Measurements from ENCODE around the gene SLC2A9. TPM values are rescaled to one million over a fixed set of nuclear protein-coding genes. Genes with fewer than 3 reads are reported as not detected.

The SLC2A9 gene
- total and polyA plus RNA-seq, 7 experiments from 2014 or later: 0.36 to 9.6 (median 3.3) TPM

DNA sequence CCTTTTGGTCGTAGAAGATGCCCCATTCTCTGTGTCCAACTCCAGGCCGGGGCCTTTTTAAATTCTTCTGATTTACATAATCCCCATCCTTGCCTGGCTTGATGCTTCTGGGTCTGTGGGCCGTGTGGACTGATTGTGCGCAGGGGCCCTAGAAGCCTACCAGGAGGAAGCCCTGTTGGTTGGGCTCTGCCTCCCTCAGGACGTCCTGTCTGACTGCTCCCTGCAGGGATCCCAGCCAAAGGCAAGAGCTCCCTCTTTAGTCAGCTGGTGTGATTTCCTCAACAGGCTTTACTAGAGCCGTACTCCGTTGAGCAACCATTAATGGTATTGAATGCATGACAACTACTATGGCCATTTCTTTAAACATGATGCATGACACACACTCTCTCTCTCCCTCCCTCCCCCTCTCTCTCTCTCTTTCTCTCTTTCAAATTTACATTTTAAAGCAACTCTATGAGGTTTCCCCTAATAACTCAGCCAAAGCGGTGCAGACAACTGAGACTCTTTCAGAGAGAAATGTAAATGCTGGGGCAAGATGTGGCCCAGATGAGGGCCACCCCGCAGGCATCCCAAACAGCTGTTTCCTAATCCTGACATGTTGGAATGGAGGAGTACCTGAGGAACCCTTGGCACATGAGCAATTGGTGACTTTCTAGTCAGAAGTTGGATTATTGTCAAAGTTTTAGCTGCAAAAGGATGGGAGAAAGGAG, 122.5 kb downstream of the SLC2A9 start:
- CTCF ChIA-PET: no interaction called here
- no peaks in the 10 kb centered on the region for H3K4me1 Mint-ChIP-seq
- no peak for ATAC-seq

DNA sequence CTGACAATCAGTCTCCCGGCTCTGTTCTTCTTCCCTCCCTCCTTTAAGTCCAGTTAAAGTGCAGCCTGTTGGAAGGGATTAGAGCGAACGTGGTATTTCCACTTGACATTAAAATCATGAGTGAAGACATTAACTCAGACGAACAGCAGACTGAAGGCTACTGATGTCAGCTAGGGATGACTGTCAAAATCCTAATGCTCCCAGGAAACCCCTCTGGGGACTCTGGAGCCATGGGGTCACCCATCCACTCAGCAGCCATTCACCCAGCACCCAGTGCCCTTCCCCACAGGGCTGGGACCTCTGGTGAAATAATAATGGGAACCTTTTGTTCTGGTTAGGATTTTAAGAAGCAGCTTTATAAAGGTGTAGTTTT, 126.0 kb downstream of the SLC2A9 start:
- H3K27me3 ChIP-seq (ENCODE audit: control insufficient read depth in 2 of 2, insufficient read depth in 2 of 2, low read length in 2 of 2): no peaks in the 10 kb centered on the region
- H3K27me3 Mint-ChIP-seq: peaks cover 0 to 22% (median 0%) of the 10 kb centered on the region in 5 donors
- H3K27ac ChIP-seq (ENCODE audit: low read depth, low read length): no peak overlapping the region
- no peak overlapping the region for H3K4me3 ChIP-seq (ENCODE audit: low read length)
- H3K9me3 Mint-ChIP-seq: no peaks in the 10 kb centered on the region
- H3K4me3 Mint-ChIP-seq: no peak overlapping the region
- ChIA-PET CTCF (no interaction called here), POLR2A (no interaction called here)
- intact Hi-C loops (cut with micrococcal nuclease): loop anchor here in 1 of 2 donors (5.0 to 10.0 kb wide), 2 partner anchors 119 to 133 kb away; no protein-coding TSS in a partner anchor
- no peaks in the 10 kb centered on the region for H3K4me1 Mint-ChIP-seq
- no peak for DNase-seq
- no peaks in the 10 kb centered on the region for H3K36me3 Mint-ChIP-seq
- ATAC-seq: no peak
- H3K36me3 ChIP-seq (ENCODE audit: control insufficient read depth in 2 of 3, insufficient read depth in 3 of 3, low read length in 3 of 3): no peaks in the 10 kb centered on the region
- no peaks in the 10 kb centered on the region for H3K9me3 ChIP-seq (ENCODE audit: control insufficient read depth in 2 of 3, low read length in 3 of 3)
- H3K27ac Mint-ChIP-seq: no peak overlapping the region
- H3K4me1 ChIP-seq (ENCODE audit: control insufficient read depth in 2 of 2, insufficient read depth in 2 of 2, low read length in 2 of 2): no peaks in the 10 kb centered on the region

More for the DNA sequence above, 122.5 kb downstream of the SLC2A9 start:
- Histone ChIP-seq H3K36me3 (ENCODE audit: control insufficient read depth in 2 of 3, insufficient read depth in 3 of 3, low read length in 3 of 3) (no peaks in the 10 kb centered on the region), H3K4me1 (ENCODE audit: control insufficient read depth in 2 of 2, insufficient read depth in 2 of 2, low read length in 2 of 2) (no peaks in the 10 kb centered on the region), H3K4me3 (ENCODE audit: low read length) (no peak overlapping the region), H3K27ac (ENCODE audit: low read depth, low read length) (no peak overlapping the region), H3K27me3 (ENCODE audit: control insufficient read depth in 2 of 2, insufficient read depth in 2 of 2, low read length in 2 of 2) (no peaks in the 10 kb centered on the region), H3K9me3 (ENCODE audit: control insufficient read depth in 2 of 3, low read length in 3 of 3) (no peaks in the 10 kb centered on the region)
- Mint-ChIP-seq H3K9me3 (no peaks in the 10 kb centered on the region), H3K27me3 (peaks cover 0 to 22% (median 6%) of the 10 kb centered on the region in 5 donors), H3K36me3 (peaks cover 0 to 3% (median 0%) of the 10 kb centered on the region in 5 donors), H3K4me3 (no peak overlapping the region), H3K27ac (no peak overlapping the region)
- no peak for DNase-seq
- POLR2A ChIA-PET: no interaction called here
- intact Hi-C loops (cut with micrococcal nuclease): loop anchor here in 1 of 2 donors (5.0 to 10.0 kb wide), 2 partner anchors 116 to 136 kb away; no protein-coding TSS in a partner anchor

DNA sequence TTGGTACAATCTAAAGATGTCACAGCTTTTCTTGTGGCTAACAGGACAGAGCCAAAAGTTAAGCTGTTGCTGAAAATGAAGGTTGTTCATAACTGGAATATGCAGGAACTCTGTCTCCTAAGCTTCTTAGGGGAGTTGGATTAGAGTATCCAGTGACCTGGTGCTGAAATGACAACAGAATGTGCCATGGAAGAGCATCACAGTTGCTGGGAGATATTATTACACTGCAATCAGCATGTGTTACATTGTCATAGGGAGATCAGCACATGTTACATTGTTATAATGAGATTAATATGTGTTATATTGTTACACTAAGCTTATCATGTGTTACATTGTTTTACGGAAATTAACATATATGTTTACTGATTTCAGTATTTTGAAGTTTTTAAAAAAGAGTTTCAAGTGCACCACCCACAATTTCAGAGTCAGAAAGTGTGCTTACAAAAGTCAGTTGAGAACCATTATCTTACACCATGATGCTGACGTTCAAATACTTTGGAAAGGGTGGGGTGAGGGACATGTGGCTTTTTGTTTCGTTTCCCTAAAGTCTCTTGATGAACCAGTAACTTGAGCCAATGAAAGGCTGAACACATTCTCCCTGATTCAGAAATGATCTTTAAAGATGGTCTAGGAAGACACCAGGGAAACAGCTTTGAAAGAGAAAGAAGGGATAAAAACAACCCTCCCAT, 126.5 kb downstream of the SLC2A9 start:
- no peak for DNase-seq
- Histone ChIP-seq H3K4me1 (ENCODE audit: control insufficient read depth in 2 of 2, insufficient read depth in 2 of 2, low read length in 2 of 2) (no peaks in the 10 kb centered on the region), H3K9me3 (ENCODE audit: control insufficient read depth in 2 of 3, low read length in 3 of 3) (no peaks in the 10 kb centered on the region), H3K4me3 (ENCODE audit: low read length) (no peak overlapping the region), H3K27ac (ENCODE audit: low read depth, low read length) (no peak overlapping the region), H3K36me3 (ENCODE audit: control insufficient read depth in 2 of 3, insufficient read depth in 3 of 3, low read length in 3 of 3) (no peaks in the 10 kb centered on the region), H3K27me3 (ENCODE audit: control insufficient read depth in 2 of 2, insufficient read depth in 2 of 2, low read length in 2 of 2) (no peaks in the 10 kb centered on the region)
- Mint-ChIP-seq H3K36me3 (no peaks in the 10 kb centered on the region), H3K4me1 (no peaks in the 10 kb centered on the region), H3K27me3 (peaks cover 0 to 18% (median 0%) of the 10 kb centered on the region in 5 donors), H3K4me3 (no peak overlapping the region), H3K27ac (no peak overlapping the region), H3K9me3 (no peaks in the 10 kb centered on the region)
- ChIA-PET CTCF (no interaction called here), POLR2A (no interaction called here)
- ATAC-seq: peak; percentile 29
- intact Hi-C loops (cut with micrococcal nuclease): loop anchor here in 1 of 2 donors (5.0 to 10.0 kb wide), 2 partner anchors 120 to 132 kb away; no protein-coding TSS in a partner anchor

DNA sequence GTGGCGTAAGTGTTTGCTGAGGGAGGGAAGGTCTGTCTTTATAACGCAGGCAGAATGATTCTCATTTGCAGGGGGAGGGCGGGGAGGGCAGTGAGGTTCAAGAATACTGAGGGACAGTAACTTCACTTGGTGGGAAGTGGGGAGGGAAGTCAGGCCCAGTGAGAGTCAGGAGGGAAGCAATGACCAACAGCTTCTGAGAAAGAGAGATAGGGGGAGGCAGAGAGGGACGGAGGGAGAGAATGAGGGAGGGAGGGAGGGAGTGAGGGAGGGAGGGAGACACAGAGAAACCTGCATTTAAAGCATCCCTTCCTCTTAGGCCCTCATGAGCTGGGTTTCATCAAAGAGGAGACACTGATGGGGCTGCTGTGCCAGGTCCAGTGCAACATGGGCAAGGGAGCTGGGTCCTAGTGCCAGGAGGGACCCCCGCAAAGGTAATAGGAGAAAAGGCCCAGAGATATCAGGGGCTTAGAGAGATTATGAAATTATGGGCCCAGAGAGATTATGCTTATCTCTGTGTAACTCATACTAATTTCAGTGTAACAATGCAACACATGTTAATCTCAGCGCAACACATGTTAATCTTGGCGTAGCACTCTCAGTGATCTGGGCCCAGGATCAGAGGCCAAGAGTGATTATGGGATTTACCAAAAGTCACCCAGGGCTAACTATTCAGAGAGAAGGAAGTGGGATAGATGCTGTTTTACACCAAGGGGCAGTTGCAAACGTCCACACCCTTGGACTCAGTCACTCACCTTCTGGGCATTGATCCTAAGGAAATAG, 127.8 kb downstream of the SLC2A9 start:
- Mint-ChIP-seq H3K4me1 (no peaks in the 10 kb centered on the region), H3K36me3 (no peaks in the 10 kb centered on the region), H3K9me3 (no peaks in the 10 kb centered on the region), H3K27me3 (peaks cover 0 to 9% (median 0%) of the 10 kb centered on the region in 5 donors), H3K4me3 (no peak overlapping the region), H3K27ac (no peak overlapping the region)
- CTCF ChIA-PET: no interaction called here
- intact Hi-C loops (cut with micrococcal nuclease): loop anchor here in 1 of 2 donors (10.0 kb wide), 1 partner anchor 121 kb away; no protein-coding TSS in a partner anchor
- no peaks in the 10 kb centered on the region for H3K9me3 ChIP-seq (ENCODE audit: control insufficient read depth in 2 of 3, low read length in 3 of 3)
- H3K4me1 ChIP-seq (ENCODE audit: control insufficient read depth in 2 of 2, insufficient read depth in 2 of 2, low read length in 2 of 2): no peaks in the 10 kb centered on the region
- POLR2A ChIA-PET: no interaction called here
- no peak for DNase-seq
- no peak for ATAC-seq
- no peaks in the 10 kb centered on the region for H3K27me3 ChIP-seq (ENCODE audit: control insufficient read depth in 2 of 2, insufficient read depth in 2 of 2, low read length in 2 of 2)
- H3K27ac ChIP-seq (ENCODE audit: low read depth, low read length): no peak overlapping the region
- H3K36me3 ChIP-seq (ENCODE audit: control insufficient read depth in 2 of 3, insufficient read depth in 3 of 3, low read length in 3 of 3): no peaks in the 10 kb centered on the region
- no peak overlapping the region for H3K4me3 ChIP-seq (ENCODE audit: low read length)

- DNase-seq (no peak), ATAC-seq (no peak)
- Histone ChIP-seq H3K27ac (ENCODE audit: low read depth, low read length) (no peak overlapping the region), H3K36me3 (ENCODE audit: control insufficient read depth in 2 of 3, insufficient read depth in 3 of 3, low read length in 3 of 3) (no peaks in the 10 kb centered on the region), H3K9me3 (ENCODE audit: control insufficient read depth in 2 of 3, low read length in 3 of 3) (no peaks in the 10 kb centered on the region), H3K4me1 (ENCODE audit: control insufficient read depth in 2 of 2, insufficient read depth in 2 of 2, low read length in 2 of 2) (no peaks in the 10 kb centered on the region), H3K27me3 (ENCODE audit: control insufficient read depth in 2 of 2, insufficient read depth in 2 of 2, low read length in 2 of 2) (no peaks in the 10 kb centered on the region), H3K4me3 (ENCODE audit: low read length) (no peak overlapping the region)
- ChIA-PET POLR2A (no interaction called here), CTCF (no interaction called here)
- H3K4me3 Mint-ChIP-seq: no peak overlapping the region
- no peak overlapping the region for H3K27ac Mint-ChIP-seq
- intact Hi-C loops (cut with micrococcal nuclease): loop anchor here in 1 of 2 donors (10.0 kb wide), 1 partner anchor 123 kb away; no protein-coding TSS in a partner anchor
- H3K9me3 Mint-ChIP-seq: no peaks in the 10 kb centered on the region
- H3K27me3 Mint-ChIP-seq: peaks cover 0 to 8% (median 0%) of the 10 kb centered on the region in 5 donors
- H3K36me3 Mint-ChIP-seq: no peaks in the 10 kb centered on the region
- no peaks in the 10 kb centered on the region for H3K4me1 Mint-ChIP-seq
Observed at GRCh38 chr4:9891740-9892139, 129.6 kb downstream of the SLC2A9 start.

DNA sequence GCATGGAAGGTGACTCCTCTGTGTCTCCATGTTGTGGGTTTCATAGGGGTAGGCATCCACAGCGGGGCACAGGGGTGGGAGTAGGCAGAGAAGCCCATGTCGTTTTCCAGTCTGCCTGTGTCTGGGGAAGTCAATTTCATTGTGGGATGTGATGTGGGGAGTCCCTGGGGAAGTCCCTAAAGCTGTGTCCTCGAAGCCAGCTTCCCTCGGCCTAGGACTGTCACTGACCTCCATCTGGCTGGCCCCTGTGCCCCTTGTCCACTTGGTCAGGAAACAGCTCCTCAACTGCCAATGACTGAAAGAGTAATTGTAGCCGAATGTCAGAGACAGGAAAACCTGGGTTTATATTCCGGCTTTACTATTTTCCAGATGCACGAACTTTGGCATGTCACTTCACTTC, 130.2 kb downstream of the SLC2A9 start:
- Mint-ChIP-seq H3K9me3 (no peaks in the 10 kb centered on the region), H3K36me3 (no peaks in the 10 kb centered on the region), H3K27ac (no peak overlapping the region), H3K27me3 (peaks cover 0 to 4% (median 0%) of the 10 kb centered on the region in 5 donors), H3K4me3 (no peak overlapping the region), H3K4me1 (no peaks in the 10 kb centered on the region)
- Histone ChIP-seq H3K27ac (ENCODE audit: low read depth, low read length) (no peak overlapping the region), H3K4me1 (ENCODE audit: control insufficient read depth in 2 of 2, insufficient read depth in 2 of 2, low read length in 2 of 2) (no peaks in the 10 kb centered on the region), H3K9me3 (ENCODE audit: control insufficient read depth in 2 of 3, low read length in 3 of 3) (no peaks in the 10 kb centered on the region), H3K36me3 (ENCODE audit: control insufficient read depth in 2 of 3, insufficient read depth in 3 of 3, low read length in 3 of 3) (no peaks in the 10 kb centered on the region), H3K4me3 (ENCODE audit: low read length) (no peak overlapping the region), H3K27me3 (ENCODE audit: control insufficient read depth in 2 of 2, insufficient read depth in 2 of 2, low read length in 2 of 2) (no peaks in the 10 kb centered on the region)
- POLR2A ChIA-PET: no interaction called here
- intact Hi-C loops (cut with micrococcal nuclease): loop anchor here in 1 of 2 donors (10.0 kb wide), 1 partner anchor 124 kb away; no protein-coding TSS in a partner anchor
- ATAC-seq (no peak), DNase-seq (no peak)
- CTCF ChIA-PET: no interaction called here
